Measurements from ENCODE around the gene BEGAIN. TPM values are rescaled to one million over a fixed set of nuclear protein-coding genes. Genes with fewer than 3 reads are reported as not detected.

Gene BEGAIN
- total and polyA plus RNA-seq, 2 of the 8 experiments (the other 6 are each of a cell fraction or from before 2014, with no cell fraction given), result 2.9 to 3.0 TPM

DNA sequence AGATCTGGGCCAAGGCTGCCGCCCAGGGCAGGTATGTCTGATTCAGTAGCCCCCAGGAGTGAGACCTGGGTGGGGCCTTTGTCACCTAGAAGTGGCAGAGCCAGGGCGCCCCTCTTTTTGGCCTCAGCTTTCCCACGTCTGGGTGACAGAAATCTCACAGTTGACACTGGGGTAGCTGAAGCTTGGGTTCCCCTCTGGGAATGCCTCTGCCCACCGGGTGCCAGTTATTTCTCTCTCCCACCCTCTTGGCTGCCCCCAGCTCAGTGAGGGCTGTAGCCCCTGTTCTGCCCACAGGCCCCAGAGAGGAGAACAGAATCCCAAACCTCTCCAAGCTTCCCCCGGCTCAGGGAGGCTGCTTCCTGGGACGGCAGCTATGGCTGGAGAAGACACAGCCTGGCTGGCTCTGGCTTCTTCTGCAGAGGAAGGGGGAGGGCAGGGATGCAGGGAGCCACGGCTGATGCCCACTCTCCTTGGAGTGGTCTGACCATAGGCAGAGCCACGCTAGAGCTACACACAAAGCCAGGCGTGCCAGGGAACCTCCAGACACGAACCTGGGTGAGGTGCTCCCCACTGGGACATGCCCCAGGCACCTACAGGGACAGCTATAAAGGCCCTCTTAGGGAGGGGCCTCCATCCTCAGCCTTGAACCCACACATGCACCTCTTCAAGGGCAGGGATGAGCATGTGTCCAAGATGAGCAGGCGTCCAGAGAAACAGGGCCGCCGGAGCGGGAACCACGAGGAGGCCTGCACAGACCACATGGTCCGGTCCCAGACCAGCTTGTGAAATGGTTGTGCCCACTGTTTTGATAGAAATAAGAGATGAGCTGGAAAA lies 51.7 kb downstream of the BEGAIN start:
- Histone ChIP-seq H3K18ac (ENCODE audit: extremely low read depth, low read length) (no peak overlapping the region), H2BK120ac (replicated peaks; ENCODE audit: low read depth, low read length) (no peak overlapping the region), H2BK15ac (ENCODE audit: low read length) (no peak overlapping the region), H3K9me3 (ENCODE audit: insufficient read depth in 2 of 2, low read depth in 1 of 2, low read length in 1 of 2) (no peaks in the 10 kb centered on the region), H4K8ac (ENCODE audit: extremely low read depth, insufficient read depth, low read length) (peak overlapping the region; percentile 45; the same call in 1 of the 2 replicates), H3K79me1 (ENCODE audit: low read depth, low read length) (no peaks in the 10 kb centered on the region), H2AFZ (ENCODE audit: low read length) (no peak overlapping the region), H3K23ac (ENCODE audit: insufficient read length) (no peak overlapping the region), H4K91ac (replicated peaks; ENCODE audit: insufficient read length, low read length) (no peak overlapping the region), H3K79me2 (ENCODE audit: control insufficient read depth in 1 of 2, insufficient read depth in 2 of 2, low read length in 2 of 2) (no peaks in the 10 kb centered on the region), H2BK12ac (ENCODE audit: low read depth, low read length) (no peak overlapping the region), H3K4ac (replicated peaks; ENCODE audit: insufficient read length, low read depth, low read length) (no peak overlapping the region), H2BK5ac (ENCODE audit: low read depth, low read length) (no peak overlapping the region), H3K23me2 (ENCODE audit: low read depth, low read length) (no peaks in the 10 kb centered on the region), H2BK20ac (ENCODE audit: low read length) (no peak overlapping the region), H3K27ac (ENCODE audit: low read depth, low read length) (no peak overlapping the region), H4K20me1 (replicated peaks in 1 of 2; ENCODE audit: control insufficient read depth in 1 of 2, insufficient read depth in 2 of 2, low read length in 2 of 2) (no peaks in the 10 kb centered on the region), H3K4me2 (ENCODE audit: insufficient read depth in 1 of 2, low read depth in 2 of 2, low read length in 2 of 2) (no peak overlapping the region), H3K36me3 (ENCODE audit: control insufficient read depth in 2 of 4, insufficient read depth in 4 of 4, low read length in 3 of 4) (no peaks in the 10 kb centered on the region), H3K4me3 (ENCODE audit: extremely low read depth in 1 of 4, insufficient read depth in 2 of 4, low read depth in 3 of 4, low read length in 4 of 4) (no peak overlapping the region), H3K9ac (replicated peaks in 1 of 4; ENCODE audit: extremely low read depth in 1 of 4, low read depth in 3 of 4, low read length in 3 of 4) (no peak overlapping the region), H3K14ac (ENCODE audit: insufficient read length) (no peak overlapping the region), H3K4me1 (replicated peaks in 1 of 4; ENCODE audit: control insufficient read depth in 3 of 4, insufficient read depth in 4 of 4, low read length in 3 of 4) (peaks cover 0 to 10% (median 0%) of the 10 kb centered on the region in 4 experiments; a peak in 1 of 7 replicates), H3K27me3 (replicated peaks in 1 of 4; ENCODE audit: control insufficient read depth in 3 of 4, extremely low read depth in 1 of 4, insufficient read depth in 3 of 4, low read length in 3 of 4) (no peaks in the 10 kb centered on the region), H4K5ac (ENCODE audit: insufficient read length, low read depth, low read length) (no peak overlapping the region), H2AK5ac (ENCODE audit: low read depth, low read length) (no peak overlapping the region), H3K56ac (replicated peaks; ENCODE audit: insufficient read length, low read depth, low read length) (no peak overlapping the region)
- FAIRE-seq (no peak), DNase-seq (ENCODE audit: low read depth in 1 of 2, low spot score in 2 of 2) (no peak)
- WGBS, 2 experiments (ENCODE audit: extremely low coverage in 1 of 2, insufficient coverage in 1 of 2, insufficient read length in 1 of 2, insufficient replicate concordance in 2 of 2, low coverage in 1 of 2, low lambda C conversion rate in 2 of 2, missing lambda C conversion rate in 1 of 2), result 74% methylated on average over 11 of the region's 16 CpGs; no CpG with 5 or more reads in 1 of the 2 experiments
- ChIA-PET POLR2A (ENCODE audit: partially characterized antibody) (interaction anchor here (0.9 kb wide), 1 partner anchor 13 kb away, joined by 3 read pairs; no protein-coding TSS in a partner anchor), CTCF (ENCODE audit: partially characterized antibody) (interaction anchor here (1.1 to 9.2 kb wide), 6 partner anchors 11 to 153 kb away, joined by 4 to 61 read pairs (median 10); no protein-coding TSS in a partner anchor)
- TF ChIP-seq TEAD4 (IDR thresholded peaks at IDR 0.05; ENCODE audit: low read depth, low read length) (no peak), SIN3A (conservative IDR thresholded peaks at IDR 0.05 in 1 of 2, IDR thresholded peaks at IDR 0.05 in 1 of 2; ENCODE audit: low read depth in 1 of 2, low read length in 2 of 2) (no peak), YY1 (IDR thresholded peaks at IDR 0.05; ENCODE audit: low read depth, low read length) (no peak), CBX5 (IDR thresholded peaks at IDR 0.05; ENCODE audit: low read depth, low read length) (no peak), TAF7 (optimal IDR thresholded peaks at IDR 0.05; ENCODE audit: borderline replicate concordance, low read depth, low read length) (no peak), ATF2 (IDR thresholded peaks at IDR 0.05; ENCODE audit: low read length) (no peak), SUZ12 (IDR thresholded peaks at IDR 0.05; ENCODE audit: low read length) (no peak), EP300 (IDR thresholded peaks at IDR 0.05; ENCODE audit: borderline replicate concordance in 1 of 2, low read depth in 2 of 2, low read length in 2 of 2) (no peak), GTF2F1 (IDR thresholded peaks at IDR 0.05; ENCODE audit: borderline replicate concordance, low read depth, low read length) (no peak)

Measured in H1 (cell line).